Kidney glomerular epithelial cell (primary cell): ENCODE results near the gene GNPTAB.
A peak's percentile ranks its signal among the peaks of the same experiment; 100 is the strongest.

Experiments
- DNase-seq: peaks from one replicate; lab custom pipeline; 2025; lab: John Stamatoyannopoulos, UW

Gene GNPTAB

GRCh38 chr12:101772012-101772775, 58.6 kb downstream of the GNPTAB start:
- DNase-seq, result no peak

DNA sequence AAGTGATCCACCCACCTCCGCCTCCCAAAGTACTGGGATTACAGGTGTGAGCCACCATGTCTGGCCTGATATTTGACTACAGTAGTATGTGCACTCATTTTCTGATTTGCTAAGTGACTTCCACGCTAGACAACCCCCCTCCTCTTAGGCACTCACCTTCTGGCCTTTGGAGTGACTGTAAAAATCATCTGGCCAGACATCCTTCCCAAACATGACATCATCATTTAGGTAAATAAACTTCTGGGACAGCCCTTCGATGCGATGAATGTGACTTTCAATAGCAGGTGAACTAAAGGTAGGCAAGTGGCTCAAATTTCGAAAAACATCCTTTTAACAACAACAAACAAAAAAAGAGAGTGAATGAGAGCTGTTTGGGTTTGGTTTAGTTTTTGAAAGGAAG, 60.9 kb downstream of the GNPTAB start:
- no peak for DNase-seq

- DNase-seq, result no peak
Observed at GRCh38 chr12:101768781-101769180, 62.0 kb downstream of the GNPTAB start.

- DNase-seq, result no peak
Observed at GRCh38 chr12:101767537-101767936, 63.2 kb downstream of the GNPTAB start.

GRCh38 chr12:101764051-101764792, 66.5 kb downstream of the GNPTAB start:
- DNase-seq, result no peak

DNA sequence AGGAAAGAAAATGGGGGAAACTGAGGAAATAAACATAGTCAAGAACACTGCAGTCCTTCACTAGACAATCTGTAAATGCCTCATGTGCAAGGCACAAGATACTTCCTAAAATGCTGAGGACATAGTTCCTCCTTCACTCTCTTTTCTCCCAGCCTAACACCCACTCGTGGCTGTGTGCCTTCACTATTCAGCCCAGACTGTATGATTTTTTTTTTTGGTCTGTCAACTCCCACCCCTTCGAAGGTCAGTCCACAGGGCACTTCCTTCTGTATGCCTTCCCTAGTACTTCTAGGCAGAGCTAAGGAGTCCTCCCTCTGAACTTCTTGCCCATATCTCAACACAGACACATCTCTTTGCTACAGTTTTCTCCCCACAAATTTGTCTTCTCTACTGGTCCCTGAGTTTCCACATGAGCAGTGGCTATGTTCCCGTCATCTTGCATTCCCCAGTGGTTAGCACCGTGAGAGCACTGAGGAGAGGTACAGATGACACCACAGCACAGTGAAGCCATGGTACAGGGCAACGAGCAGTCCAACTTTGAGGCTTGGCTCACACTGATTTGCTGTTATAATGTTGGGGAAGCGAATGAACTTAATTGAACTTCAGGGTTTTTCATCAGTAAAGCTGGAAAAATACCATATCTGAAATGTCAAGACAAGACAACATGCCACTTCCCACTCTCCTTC, 67.4 kb downstream of the GNPTAB start:
- DNase-seq, result no peak

- no peak for DNase-seq
Observed at GRCh38 chr12:101761781-101762180, 69.0 kb downstream of the GNPTAB start.

DNA sequence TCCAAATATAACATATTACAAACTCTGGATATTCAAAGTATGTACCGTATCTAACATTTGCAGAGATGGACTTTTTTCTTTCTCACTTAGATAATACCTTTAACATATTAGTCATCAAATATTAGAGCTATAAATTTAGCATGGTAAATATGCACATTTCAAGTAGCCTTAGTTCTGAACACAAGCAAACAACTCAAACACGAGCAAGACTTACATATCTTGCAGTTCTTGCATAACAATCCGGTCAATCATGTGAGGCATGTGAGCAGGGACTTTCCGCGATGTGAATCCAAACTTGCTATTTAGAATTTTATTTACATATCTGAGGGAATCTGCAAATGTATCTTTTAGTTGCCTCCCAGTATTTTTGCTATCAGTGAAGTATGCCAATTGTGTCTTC, 69.4 kb downstream of the GNPTAB start:
- DNase-seq, result no peak

GRCh38 chr12:101759396-101760047, 71.2 kb downstream of the GNPTAB start:
- peak; percentile 23 for DNase-seq

DNA sequence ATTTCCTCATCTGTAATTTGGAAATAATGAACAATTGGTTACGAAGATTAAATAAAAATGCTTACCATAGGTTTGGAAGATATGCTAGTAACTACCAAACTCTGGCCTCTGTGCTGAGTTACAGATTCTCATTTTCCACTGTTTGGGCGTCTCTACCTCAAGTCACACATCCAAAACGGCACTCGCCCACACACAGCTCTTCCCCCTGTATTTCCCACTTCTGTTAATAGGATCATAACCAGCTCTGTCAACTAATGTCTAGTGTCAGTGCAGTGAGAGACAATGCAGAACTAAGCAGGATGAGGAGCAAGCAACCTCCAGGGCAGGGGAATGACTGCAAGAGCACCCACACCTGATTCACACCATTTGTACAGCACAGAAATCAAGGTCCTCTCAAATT, 80.6 kb downstream of the GNPTAB start:
- DNase-seq, result no peak

- DNase-seq, result no peak
Observed at GRCh38 chr12:101749657-101750056, 81.1 kb downstream of the GNPTAB start.

GRCh38 chr12:101748907-101749306, 81.9 kb downstream of the GNPTAB start:
- DNase-seq, result no peak

- DNase-seq, result no peak
Observed at GRCh38 chr12:101747697-101748096, 83.1 kb downstream of the GNPTAB start.

GRCh38 chr12:101746661-101747060, 84.1 kb downstream of the GNPTAB start:
- DNase-seq, result no peak

DNA sequence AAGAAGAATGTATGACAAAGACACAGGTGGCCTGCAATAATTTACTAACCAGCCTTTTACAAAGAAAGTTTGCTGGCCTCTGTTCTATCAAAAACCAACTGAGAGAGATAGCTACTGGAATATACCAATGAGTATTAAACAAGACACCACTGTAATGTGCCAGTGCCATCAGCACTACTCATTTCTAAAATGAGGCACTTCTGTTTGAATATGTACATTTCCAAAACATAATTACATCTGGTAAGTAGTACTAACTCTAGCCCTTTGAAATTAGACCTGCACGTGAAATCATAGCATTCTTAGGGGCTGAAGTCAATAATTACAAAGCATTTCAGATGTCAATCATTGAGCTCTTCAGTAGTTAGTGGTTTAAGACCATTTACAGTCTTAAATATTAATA, 84.6 kb downstream of the GNPTAB start:
- DNase-seq, result no peak

DNA sequence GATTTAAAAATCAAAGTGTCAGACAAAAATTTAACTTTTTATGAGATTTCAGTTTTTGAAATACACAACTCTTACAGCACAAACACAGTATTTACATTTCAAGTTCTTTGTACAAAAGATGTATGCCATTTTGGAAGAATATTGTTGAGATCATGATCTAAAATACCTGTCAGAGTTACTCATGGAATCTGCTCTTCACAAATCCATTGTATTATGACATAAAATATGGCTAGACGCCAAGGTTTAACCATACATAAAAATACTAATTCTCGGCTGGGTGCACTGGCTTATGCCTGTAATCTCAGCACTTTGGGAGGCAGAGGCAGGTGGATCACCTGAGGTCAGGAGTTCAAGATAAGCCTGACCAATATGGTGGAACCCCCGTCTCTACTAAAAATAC, 85.3 kb downstream of the GNPTAB start:
- DNase-seq, result no peak

GRCh38 chr12:101743724-101744472, 86.9 kb downstream of the GNPTAB start:
- no peak for DNase-seq

DNA sequence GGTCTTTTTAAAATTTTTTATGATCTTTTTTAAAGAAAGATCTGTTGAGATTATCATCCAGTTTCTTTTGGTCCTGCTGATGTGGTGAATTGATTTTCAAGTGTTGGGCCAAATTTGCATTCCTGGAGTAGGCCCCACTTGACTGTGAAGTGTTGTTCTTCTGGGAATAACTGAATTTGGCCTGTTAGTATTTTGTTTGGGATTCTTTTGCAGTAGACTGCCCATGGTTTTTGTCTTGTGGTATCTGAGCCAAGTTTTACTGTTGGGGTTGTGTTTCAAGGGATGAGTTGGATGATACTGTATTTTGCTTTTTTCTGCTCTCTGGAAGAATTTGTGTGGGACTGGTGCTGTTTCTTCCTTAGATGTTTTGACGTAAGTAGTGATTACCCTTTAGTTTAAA, 87.5 kb downstream of the GNPTAB start:
- DNase-seq, result no peak

DNA sequence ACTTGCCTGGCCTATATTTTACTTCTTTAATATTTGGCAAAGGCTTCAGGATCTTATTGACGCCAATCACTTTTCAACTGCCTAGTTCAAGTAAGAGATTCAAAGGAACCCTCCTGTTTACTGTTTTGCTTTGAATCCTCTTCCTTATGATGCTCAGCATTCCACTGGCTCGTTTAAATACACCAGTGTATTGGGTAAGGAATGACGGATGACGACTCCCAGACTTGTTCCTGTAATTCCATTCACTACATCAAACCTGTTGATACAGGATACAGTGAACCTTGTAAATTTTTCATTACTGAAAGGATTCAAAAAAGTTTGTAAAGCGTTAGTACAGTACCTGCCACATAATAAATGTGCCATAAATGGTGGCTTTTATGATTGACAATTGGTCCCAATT, 89.8 kb downstream of the GNPTAB start:
- no peak for DNase-seq

GRCh38 chr12:101740566-101740965, 90.2 kb downstream of the GNPTAB start:
- DNase-seq, result no peak

GRCh38 chr12:101738920-101739665, 91.7 kb downstream of the GNPTAB start, which contains the start of gene SYCP3:
Gene SYCP3, minus strand, starts transcription at chr12:101739462. Its CDS starts 1,527 bp downstream, at chr12:101737935.
- no peak for DNase-seq
